HG02759 (cell line): ENCODE data around the gene EDN1.
"Not testable (repeated sequence)": the region's sequence is repeated elsewhere in the genome, so short reads cannot be mapped to it uniquely, and the experiment has no call there.

Experiments
- ATAC-seq: cut with Tn5 transposase; IDR thresholded peaks from one replicate; pipeline ENCODE4 v1.9.1; 2021; ENCODE audit warnings: mild to moderate bottlenecking, moderate library complexity; ENCODE audit not compliant: unreplicated experiment

Gene EDN1

DNA sequence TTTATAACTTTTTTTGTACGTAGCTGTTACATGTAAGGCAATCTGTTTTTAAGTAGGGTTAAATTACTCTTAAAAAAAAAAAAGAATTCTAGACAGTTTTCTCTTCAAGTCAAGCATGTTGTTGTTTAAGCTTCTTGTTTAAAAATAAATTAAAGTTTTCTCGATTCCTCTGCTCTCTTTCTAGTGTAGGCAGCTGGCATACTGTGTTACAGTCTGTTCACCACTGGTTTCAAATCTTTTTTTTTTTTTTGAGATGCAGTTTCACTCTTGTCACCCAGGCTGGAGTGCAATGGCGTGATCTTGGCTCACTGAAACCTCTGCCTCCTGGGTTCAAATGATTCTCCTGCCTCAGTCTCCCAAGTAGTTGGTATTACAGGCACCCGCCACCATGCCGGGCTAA, 29.9 kb downstream of the EDN1 start:
- not testable (repeated sequence) for ATAC-seq

GRCh38 chr6:12324099-12324498, 33.9 kb downstream of the EDN1 start:
- ATAC-seq, result no peak

GRCh38 chr6:12324748-12325147, 34.6 kb downstream of the EDN1 start:
- ATAC-seq, result no peak

DNA sequence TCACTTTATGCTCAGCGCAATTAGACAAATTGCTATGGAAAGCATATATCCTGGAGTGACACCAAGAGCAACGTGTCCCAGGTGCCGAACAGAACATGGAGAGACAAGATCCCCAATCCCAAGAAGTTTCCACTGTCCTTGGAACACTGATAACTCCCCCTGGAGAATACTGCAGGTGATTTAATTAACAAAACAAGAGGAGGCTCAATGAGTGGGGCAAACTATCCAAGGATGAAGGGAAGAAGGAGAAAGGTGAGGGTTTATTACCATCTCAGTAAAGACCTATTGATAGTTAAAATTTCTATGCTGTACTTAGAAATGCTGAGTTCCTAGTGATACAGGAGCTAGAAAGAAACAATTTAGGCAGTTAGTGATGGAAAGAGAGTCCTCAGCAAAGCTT, 35.7 kb downstream of the EDN1 start:
- no peak for ATAC-seq

DNA sequence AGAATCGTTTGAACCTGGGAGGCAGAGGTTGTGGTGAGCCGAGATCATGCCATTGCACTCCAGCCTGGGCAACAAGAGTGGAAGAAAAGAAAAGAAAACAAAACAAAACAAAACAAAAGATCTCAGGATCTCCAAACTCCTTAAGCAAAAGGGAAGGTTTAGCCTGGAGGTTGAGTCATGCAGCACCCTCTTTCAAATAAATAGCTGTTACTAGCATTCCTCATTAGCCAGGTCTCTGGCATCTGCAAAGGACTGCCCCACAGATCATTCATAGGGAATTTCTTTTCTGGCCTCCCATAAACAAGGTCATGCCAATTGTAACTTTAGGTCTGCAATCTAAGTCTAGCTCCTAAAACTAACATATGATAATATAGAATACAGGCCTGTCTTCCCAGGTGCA, 37.2 kb downstream of the EDN1 start:
- no peak for ATAC-seq

DNA sequence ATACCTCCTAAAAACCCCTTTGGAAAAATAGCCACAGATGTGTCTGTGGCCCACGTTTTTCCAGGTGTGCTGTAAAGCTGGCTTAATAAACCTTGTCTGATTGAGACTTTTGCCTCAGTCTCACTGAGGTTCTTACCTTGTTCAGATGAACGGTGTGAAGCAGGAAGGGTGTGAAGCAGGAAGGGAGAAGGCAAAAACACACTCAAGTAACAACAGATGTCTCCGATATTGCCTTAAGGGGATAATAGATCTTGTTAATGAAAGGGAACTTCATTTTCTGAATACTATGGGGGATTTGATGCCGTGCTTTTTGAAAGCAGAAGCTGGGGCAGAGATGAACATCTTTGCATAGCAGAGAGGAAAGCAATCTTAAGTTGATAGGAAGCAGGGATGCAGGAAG, 37.8 kb downstream of the EDN1 start:
- ATAC-seq, result no peak

DNA sequence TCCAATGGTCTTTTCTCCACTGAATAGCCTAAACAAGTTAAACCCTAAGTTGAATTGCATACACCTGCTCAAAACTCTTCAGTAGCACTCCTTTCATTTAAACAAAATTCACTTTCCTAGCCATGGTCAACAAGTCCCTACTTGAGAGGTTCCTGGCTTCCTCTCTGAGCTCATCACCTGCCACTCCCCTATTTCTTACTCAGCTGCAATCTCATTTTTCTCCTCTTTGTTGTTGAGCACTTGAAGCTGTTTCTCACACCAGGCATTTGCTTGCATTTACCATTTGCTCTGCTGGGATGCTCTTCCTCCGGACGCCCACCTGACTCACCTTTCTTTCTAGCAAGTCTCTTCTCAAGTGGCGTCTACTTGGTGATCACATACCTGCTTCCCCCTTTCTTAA, 38.5 kb downstream of the EDN1 start:
- ATAC-seq, result no peak

DNA sequence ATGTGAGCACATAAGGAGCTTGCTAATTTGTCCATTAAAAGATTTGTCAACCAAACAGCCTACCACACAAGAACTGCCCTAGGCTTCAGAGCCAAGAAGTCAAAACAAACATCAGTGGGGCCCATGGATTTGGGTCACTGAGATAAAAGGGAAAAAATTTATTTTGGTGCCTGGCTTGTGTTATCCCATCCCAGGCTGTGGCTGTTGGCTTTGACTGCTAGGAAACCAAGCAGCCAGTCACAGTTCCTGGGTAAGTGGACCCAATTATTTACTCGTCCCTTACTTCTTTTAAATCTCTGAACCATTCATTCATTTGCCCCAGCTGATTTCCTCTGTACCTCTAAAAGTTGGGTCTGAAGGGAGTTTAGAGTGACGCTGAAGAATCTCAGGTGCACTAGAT, 41.3 kb downstream of the EDN1 start:
- ATAC-seq, result no peak

DNA sequence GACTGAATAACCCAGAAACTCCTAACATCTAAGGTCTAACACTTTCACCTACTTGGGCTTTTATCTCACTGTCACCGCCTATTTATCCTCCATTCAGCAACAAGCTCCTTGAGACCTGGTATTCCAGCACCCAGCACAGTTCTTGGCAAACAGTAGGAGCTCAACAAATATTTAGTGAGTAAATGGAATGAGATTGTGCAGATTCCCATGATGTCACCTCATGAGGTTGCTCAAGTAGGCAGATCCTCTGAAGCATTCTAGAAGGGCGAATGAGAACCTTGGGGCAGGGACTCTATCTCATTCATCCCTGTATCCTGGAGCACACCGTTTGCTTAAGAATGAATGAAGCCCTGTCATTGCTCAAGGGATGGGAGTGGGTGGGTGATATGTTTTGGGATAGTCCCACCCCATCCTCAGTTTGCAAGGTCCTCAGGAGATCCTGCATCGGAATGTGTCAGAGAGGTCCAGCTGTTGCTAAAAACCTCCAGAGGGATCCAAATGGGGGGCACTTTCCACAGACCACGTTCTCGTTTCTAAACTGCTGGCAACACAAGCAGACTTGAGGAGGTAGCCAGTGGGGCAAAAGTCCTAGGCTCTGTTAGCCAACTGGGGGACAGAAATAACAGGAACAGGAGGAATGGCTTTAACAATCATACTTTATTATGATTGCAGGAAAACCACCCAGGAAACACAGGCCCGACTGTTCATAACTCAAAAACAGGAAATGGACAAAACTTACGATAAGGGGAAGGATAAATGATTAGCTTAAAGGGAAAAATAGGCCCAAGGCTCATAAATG, 42.0 kb downstream of the EDN1 start:
- ATAC-seq, result no peak

- not testable (repeated sequence) for ATAC-seq
Observed at GRCh38 chr6:12332750-12333079, 42.6 kb downstream of the EDN1 start.

- no peak for ATAC-seq
Observed at GRCh38 chr6:12333128-12333527, 43.0 kb downstream of the EDN1 start.

GRCh38 chr6:12334526-12335130, 44.5 kb downstream of the EDN1 start:
- ATAC-seq, result no peak

DNA sequence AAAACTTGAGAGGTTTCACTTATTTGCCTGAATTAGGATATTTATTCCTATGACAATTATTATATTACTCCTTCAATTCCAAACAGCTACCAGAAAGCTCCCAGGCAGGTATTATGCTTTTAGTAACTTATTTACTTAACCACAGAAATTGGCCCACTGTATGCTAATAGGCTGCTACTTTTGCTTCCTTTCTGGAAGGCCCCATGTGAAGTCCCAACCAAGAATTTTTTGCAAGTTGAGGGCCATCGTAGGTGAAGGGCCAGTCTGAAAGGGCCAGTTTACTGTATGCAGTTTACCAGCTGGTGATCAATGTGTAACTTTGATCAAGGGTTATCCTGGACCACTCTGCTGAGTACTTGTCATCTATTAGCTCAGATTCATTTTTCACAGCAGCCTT, 45.0 kb downstream of the EDN1 start:
- ATAC-seq, result peak; percentile 58

- peak; percentile 59 for ATAC-seq
Observed at GRCh38 chr6:12335717-12336116, 45.6 kb downstream of the EDN1 start.

- peak; percentile 2 for ATAC-seq
Observed at GRCh38 chr6:12336121-12336971, 46.2 kb downstream of the EDN1 start.

DNA sequence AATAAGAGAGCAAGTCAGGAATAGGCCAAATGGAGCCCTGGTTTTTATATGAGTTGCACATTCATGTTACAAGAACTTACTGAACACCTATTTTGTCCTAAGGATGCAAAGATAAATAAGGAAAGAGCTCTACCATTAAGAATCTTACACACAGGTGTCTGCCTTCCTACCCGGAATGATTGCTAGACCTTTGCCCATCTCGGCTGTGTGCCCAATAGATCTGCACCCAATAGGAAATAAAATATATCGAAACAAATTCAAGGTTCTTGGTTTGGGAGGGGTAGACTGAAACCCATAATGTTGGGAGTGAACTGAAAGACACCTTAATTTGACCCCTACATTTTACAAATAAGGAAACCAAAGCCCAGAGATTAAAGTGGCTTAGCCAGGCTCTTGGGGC, 48.9 kb downstream of the EDN1 start:
- no peak for ATAC-seq

GRCh38 chr6:12339808-12340487, 49.8 kb downstream of the EDN1 start:
- ATAC-seq, result no peak

DNA sequence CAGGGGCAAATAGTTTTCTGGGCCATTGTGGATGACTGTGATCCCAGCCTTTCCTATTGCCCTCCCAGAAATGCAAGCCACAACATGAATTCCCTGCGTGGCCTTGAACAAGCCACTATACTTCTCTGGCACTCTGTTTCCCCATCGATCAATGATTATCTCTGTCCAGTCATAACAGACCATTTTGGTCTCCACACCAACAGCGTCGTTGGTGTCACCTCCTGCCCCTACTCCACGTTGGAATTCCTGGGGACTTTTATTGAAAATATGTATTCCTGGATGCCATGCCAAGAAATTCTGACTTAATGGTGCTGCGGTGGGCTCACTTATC, 50.3 kb downstream of the EDN1 start:
- ATAC-seq, result no peak

DNA sequence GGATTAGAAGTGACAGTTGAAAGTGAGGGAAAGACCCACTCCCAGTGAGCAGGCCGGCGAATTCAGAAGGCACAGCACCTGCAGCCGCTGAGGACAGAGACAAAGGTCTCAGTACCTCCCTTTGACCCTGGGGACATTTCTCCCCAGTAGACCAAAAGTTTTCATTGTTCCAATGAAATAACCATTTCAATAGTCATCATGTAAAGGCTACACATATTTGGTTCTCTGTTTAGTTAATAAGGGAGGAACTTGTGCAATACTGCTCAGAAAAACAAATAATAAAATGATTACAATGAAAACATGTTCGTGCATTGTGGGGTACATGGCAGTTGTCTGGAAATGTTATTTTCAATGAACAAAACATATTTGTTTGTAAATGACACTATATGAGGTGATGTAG, 52.5 kb downstream of the EDN1 start:
- ATAC-seq, result no peak

- no peak for ATAC-seq
Observed at GRCh38 chr6:12343122-12343439, 52.9 kb downstream of the EDN1 start.

GRCh38 chr6:12343440-12344162, 53.4 kb downstream of the EDN1 start:
- no peak for ATAC-seq
